Measurements from ENCODE around the gene SLC35G6.

DNA sequence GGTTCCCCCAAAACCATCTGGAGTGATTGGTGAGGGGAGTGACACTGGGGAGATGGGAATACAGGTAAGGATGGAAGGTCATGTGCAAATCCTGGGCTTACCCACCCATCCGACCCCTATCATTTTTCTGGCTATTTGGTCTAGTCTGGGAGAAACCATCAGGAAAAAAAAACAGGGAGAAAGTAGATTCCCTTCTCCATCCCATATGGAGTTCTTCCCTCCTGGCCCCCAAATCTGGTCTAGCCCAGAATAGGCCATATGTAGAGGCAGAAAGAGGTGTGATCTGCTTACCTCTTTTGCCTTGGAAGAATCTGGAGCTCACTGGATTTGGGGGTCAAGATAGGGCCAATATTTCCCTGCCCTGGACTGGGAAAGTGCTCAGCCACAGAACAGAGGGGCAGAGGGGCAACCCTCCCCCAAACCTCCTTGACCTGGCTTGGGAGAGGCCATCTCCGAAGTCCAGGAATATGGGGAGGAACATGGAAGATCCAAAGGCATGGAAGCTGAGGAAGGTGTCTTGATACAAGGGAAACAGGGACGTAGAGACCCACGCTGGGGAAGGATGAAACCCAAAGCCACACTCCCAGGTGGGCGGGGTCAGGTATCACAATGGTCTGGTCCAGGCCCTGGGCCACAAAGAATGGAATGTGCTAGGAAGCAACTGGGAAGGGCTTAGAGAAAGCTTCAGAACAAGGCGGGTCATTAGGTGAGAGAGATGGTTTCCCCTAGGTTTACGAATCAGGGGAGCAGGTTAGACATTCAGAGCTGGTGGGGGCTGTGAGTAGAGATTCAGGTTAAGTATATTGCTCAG is 20.2 kb upstream of the SLC35G6 start:
- TF ChIP-seq, protein P1, sequence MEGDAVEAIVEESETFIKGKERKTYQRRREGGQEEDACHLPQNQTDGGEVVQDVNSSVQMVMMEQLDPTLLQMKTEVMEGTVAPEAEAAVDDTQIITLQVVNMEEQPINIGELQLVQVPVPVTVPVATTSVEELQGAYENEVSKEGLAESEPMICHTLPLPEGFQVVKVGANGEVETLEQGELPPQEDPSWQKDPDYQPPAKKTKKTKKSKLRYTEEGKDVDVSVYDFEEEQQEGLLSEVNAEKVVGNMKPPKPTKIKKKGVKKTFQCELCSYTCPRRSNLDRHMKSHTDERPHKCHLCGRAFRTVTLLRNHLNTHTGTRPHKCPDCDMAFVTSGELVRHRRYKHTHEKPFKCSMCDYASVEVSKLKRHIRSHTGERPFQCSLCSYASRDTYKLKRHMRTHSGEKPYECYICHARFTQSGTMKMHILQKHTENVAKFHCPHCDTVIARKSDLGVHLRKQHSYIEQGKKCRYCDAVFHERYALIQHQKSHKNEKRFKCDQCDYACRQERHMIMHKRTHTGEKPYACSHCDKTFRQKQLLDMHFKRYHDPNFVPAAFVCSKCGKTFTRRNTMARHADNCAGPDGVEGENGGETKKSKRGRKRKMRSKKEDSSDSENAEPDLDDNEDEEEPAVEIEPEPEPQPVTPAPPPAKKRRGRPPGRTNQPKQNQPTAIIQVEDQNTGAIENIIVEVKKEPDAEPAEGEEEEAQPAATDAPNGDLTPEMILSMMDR (IDR thresholded peaks at IDR 0.05) = no peak
- no peak for TF ChIP-seq POLR2A (IDR thresholded peaks at IDR 0.05)

Measured in breast epithelium (tissue), 3 donors.